ENCODE measurements around the gene ADA. TPM values are rescaled to one million over a fixed set of nuclear protein-coding genes. Genes with fewer than 3 reads are reported as not detected.

The ADA gene
- total and polyA plus RNA-seq, 2 of the 13 experiments (the other 11 are each of a cell fraction or from before 2014, with no cell fraction given) = 2.5 to 11.3 TPM

DNA sequence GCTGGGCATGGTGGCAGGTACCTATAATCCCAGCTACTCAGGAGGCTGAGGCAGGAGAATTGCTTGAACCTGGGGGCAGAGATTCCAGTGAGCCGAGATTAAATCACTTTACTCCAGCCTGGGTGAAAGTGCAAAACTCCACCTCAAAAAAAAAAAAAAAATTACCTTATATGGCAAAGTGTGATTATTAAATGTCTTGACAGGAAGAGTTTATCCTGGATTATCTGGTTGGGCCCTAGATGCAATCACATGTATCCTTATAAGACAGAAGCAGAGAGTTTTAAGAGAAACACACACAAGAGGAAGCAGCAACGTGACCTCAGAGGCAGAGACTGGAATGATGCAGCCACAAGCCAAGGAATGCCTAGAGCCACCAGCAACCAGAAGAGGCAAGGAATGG, 11.0 kb downstream of the ADA start (continued):
- TF ChIP-seq MAZ (IDR thresholded peaks at IDR 0.05; ENCODE audit: borderline replicate concordance, low read depth, low read length) = no peak
- no peak for TF ChIP-seq MAZ (CRISPR knock-in tag; IDR thresholded peaks at IDR 0.05; ENCODE audit: low read depth)
- TF ChIP-seq, protein P1, sequence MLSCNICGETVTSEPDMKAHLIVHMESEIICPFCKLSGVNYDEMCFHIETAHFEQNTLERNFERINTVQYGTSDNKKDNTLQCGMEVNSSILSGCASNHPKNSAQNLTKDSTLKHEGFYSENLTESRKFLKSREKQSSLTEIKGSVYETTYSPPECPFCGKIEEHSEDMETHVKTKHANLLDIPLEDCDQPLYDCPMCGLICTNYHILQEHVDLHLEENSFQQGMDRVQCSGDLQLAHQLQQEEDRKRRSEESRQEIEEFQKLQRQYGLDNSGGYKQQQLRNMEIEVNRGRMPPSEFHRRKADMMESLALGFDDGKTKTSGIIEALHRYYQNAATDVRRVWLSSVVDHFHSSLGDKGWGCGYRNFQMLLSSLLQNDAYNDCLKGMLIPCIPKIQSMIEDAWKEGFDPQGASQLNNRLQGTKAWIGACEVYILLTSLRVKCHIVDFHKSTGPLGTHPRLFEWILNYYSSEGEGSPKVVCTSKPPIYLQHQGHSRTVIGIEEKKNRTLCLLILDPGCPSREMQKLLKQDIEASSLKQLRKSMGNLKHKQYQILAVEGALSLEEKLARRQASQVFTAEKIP (CRISPR knock-in tag; IDR thresholded peaks at IDR 0.05; ENCODE audit: borderline replicate concordance) = no peak
- no peak for TF ChIP-seq ZNF563 (CRISPR knock-in tag; IDR thresholded peaks at IDR 0.05)
- no peak for TF ChIP-seq ZNF569 (CRISPR knock-in tag; IDR thresholded peaks at IDR 0.05; ENCODE audit: borderline replicate concordance)
- TF ChIP-seq HMG20A (CRISPR knock-in tag; IDR thresholded peaks at IDR 0.05; ENCODE audit: borderline replicate concordance) = no peak
- no peak for TF ChIP-seq ZNF790 (CRISPR knock-in tag; IDR thresholded peaks at IDR 0.05; ENCODE audit: borderline replicate concordance)
- no peak for TF ChIP-seq CCAR2 (optimal IDR thresholded peaks at IDR 0.05; ENCODE audit: low read depth, low read length)
- TF ChIP-seq, protein P2, sequence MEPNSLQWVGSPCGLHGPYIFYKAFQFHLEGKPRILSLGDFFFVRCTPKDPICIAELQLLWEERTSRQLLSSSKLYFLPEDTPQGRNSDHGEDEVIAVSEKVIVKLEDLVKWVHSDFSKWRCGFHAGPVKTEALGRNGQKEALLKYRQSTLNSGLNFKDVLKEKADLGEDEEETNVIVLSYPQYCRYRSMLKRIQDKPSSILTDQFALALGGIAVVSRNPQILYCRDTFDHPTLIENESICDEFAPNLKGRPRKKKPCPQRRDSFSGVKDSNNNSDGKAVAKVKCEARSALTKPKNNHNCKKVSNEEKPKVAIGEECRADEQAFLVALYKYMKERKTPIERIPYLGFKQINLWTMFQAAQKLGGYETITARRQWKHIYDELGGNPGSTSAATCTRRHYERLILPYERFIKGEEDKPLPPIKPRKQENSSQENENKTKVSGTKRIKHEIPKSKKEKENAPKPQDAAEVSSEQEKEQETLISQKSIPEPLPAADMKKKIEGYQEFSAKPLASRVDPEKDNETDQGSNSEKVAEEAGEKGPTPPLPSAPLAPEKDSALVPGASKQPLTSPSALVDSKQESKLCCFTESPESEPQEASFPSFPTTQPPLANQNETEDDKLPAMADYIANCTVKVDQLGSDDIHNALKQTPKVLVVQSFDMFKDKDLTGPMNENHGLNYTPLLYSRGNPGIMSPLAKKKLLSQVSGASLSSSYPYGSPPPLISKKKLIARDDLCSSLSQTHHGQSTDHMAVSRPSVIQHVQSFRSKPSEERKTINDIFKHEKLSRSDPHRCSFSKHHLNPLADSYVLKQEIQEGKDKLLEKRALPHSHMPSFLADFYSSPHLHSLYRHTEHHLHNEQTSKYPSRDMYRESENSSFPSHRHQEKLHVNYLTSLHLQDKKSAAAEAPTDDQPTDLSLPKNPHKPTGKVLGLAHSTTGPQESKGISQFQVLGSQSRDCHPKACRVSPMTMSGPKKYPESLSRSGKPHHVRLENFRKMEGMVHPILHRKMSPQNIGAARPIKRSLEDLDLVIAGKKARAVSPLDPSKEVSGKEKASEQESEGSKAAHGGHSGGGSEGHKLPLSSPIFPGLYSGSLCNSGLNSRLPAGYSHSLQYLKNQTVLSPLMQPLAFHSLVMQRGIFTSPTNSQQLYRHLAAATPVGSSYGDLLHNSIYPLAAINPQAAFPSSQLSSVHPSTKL (CRISPR knock-in tag; IDR thresholded peaks at IDR 0.05) = no peak
- no peak for TF ChIP-seq ZNF781 (CRISPR knock-in tag; IDR thresholded peaks at IDR 0.05; ENCODE audit: borderline replicate concordance, not compliant biosample characterization)

All from HepG2 (cell line).